ENCODE measurements around the gene CARF. TPM values are rescaled to one million over a fixed set of nuclear protein-coding genes. Genes with fewer than 3 reads are reported as not detected.

CARF gene
- total RNA-seq, 1 donor from 2014 or later, result 5.6 TPM

GRCh38 chr2:203021991-203022390 lies 109.9 kb downstream of the CARF start:
- DNase-seq, result no peak

GRCh38 chr2:203022751-203023150 lies 110.7 kb downstream of the CARF start:
- DNase-seq, result peak; percentile 28

GRCh38 chr2:203025592-203025991 lies 113.5 kb downstream of the CARF start:
- DNase-seq, result no peak

- DNase-seq, result no peak
These were observed 118.5 kb downstream of the CARF start for GRCh38 chr2:203030545-203030944.

- no peak for DNase-seq
These were observed 118.9 kb downstream of the CARF start for GRCh38 chr2:203030991-203031390.

GRCh38 chr2:203033395-203033794 lies 121.3 kb downstream of the CARF start:
- no peak for DNase-seq

GRCh38 chr2:203035879-203036470 lies 123.9 kb downstream of the CARF start:
- no peak for DNase-seq

Other genes starting within 250 kb of the CARF start
- 1.2 and 1.5 TPM in 2 replicates for gene ICA1L, start 40.5 kb upstream of the CARF start, total RNA-seq
- 30.4 and 34.7 TPM in 2 replicates for gene WDR12, start 602 bp upstream of the CARF start, total RNA-seq
- gene NBEAL1, start 102.6 kb downstream of the CARF start, total RNA-seq, result 37.2 and 42.5 TPM in 2 replicates